Fibroblast of the aortic adventitia (primary cell): Measurements from ENCODE around the gene KCNH3. TPM values are rescaled to one million over a fixed set of nuclear protein-coding genes. Genes with fewer than 3 reads are reported as not detected.

Experiments
- DNase-seq: peaks from one replicate; pipeline ENCODE4 v3.0.0-alpha.2; 2010; ENCODE audit warnings: low read depth
- H3K4me3 ChIP-seq: 2 replicates; pipeline ENCODE4 v1.5.1; 2011; ENCODE audit warnings: low read depth, mild to moderate bottlenecking, control low read depth, low read length, moderate library complexity
- total RNA-seq: library from RNA; depleted of rRNA; stranded (reverse); fragments of >200 nt; gene quantifications from 2 replicates; pipeline ENCODE4 v1.2.3, GENCODE V29; 2012; ENCODE audit warnings: low replicate concordance
- TF ChIP-seq, protein P1 (sequence below): IDR thresholded peaks from 2 replicates; pipeline ENCODE4 v1.5.1; 2011; ENCODE audit warnings: mild to moderate bottlenecking, low read length, control low read depth, inconsistent platforms; ENCODE audit not compliant: insufficient read depth

The KCNH3 gene
- total RNA-seq, 1 donor = 0.18 TPM

DNA sequence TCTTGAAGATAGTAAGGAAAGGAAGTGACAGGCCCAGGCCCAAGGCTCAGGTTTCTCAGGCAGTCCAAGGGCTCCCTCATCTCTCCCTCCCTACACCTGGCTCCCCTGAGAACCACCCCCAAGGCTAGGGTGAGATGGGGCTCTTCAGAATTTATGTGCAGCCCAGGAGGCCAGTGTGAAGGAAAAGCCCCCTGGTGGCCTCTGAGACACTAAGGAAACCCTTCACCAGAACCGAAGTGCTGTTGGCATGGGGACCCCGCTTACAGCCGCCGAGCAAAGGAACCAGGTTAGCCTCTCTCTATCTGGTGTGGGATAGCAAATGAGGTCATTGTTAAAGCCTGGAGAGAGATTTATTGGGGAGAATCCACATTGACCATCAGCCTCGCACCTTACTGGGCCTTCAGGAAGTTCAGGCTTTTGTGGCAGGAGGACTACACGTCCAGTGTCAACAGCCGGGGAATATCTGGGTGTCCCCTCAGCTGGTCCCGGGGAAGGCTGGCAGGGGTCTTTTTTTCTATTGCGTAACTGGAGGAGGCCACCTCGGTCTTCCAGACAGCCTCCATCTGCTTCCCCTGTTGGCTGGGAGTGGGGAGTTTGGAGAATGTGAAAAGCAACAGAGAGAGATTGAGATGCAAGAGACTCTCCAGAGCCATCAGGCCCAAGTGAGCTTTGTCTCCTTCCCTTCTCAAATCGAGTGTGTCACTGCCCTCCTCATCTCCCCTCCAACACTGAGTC lies 48.5 kb downstream of the KCNH3 start:
- H3K4me3 ChIP-seq = no peak overlapping the region
- TF ChIP-seq, protein P1, sequence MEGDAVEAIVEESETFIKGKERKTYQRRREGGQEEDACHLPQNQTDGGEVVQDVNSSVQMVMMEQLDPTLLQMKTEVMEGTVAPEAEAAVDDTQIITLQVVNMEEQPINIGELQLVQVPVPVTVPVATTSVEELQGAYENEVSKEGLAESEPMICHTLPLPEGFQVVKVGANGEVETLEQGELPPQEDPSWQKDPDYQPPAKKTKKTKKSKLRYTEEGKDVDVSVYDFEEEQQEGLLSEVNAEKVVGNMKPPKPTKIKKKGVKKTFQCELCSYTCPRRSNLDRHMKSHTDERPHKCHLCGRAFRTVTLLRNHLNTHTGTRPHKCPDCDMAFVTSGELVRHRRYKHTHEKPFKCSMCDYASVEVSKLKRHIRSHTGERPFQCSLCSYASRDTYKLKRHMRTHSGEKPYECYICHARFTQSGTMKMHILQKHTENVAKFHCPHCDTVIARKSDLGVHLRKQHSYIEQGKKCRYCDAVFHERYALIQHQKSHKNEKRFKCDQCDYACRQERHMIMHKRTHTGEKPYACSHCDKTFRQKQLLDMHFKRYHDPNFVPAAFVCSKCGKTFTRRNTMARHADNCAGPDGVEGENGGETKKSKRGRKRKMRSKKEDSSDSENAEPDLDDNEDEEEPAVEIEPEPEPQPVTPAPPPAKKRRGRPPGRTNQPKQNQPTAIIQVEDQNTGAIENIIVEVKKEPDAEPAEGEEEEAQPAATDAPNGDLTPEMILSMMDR = no peak
- no peak for DNase-seq

DNA sequence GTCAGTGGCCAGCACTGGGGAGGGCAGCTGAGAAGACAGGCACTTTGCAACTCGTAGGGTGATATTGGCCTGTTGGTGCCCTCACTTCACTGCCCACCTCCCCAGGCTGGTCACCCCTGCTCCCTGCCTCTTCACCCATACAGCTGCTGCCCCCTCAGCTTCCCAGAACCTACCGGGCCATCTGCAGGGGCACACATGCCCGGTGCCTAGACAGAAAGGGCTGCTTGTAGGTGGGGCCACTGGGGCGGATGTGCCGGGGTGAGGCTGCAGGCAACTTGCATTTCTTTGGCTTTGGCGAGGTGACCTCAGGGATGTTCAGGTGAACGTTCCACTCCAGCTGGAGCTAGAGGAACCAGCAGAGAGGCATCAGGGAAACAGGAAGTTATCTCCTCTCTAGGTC lies 49.5 kb downstream of the KCNH3 start:
- TF ChIP-seq, protein P1 = no peak
- no peak overlapping the region for H3K4me3 ChIP-seq
- no peak for DNase-seq

DNA sequence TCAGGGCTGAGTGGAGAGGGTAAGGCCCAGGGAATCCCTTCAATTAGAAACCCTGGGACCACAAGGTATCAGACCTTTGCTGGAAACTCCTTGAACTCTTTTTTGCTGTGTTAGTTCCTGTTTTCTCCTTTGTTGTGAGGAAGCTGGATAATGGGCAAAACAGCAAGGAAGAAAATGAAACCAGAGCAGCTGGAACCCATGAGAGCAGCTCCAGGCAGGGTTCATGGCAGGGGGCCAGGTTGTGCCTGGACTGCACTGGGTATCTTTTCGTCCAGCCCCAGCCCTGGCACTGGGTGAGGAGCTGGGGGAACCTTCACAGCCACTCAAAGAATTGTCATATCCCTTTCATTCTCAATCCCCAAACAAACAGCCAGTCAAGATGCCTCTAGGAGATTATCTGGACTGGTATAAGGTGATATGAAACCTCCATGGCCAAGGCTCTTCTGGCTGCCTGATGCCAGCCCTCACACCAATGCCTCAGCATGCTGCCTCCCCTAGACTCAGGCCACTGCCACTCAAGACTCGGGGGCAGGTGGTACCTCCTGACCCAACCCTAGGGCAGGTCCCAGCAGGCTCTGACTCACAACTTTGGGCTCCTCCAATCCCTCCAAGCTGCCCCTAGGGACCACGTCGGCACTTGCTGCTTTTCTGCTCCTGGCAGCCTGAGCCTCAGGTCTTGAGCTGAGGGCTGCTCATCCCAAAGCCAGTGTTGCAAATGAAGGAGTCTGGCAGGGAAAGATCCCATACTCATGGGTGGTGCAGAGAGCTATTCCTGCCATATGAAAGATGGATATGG lies 50.1 kb downstream of the KCNH3 start:
- no peak for DNase-seq
- no peak overlapping the region for H3K4me3 ChIP-seq
- TF ChIP-seq, protein P1 = no peak

DNA sequence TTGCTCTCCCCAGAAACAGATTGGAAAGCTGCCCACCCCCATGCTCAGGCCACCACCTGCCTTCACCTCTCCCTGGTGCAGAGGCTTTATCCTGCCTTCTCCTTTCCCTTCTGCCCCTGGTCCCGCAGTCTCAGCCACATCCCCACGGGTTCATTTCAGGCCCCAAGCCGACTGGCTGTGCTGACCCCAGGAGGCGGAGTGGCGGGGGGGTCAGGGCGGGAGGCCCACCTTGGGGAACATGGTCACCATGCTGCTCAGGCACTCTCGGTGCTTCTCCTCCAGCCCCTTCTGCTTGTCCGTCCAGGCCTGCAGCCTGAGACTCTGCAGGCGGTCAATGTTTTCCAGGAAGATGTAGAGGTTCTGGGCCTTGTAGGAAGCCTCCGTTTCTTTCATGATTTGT lies 59.7 kb downstream of the KCNH3 start:
- no peak overlapping the region for H3K4me3 ChIP-seq
- TF ChIP-seq, protein P1 = no peak
- DNase-seq = no peak

DNA sequence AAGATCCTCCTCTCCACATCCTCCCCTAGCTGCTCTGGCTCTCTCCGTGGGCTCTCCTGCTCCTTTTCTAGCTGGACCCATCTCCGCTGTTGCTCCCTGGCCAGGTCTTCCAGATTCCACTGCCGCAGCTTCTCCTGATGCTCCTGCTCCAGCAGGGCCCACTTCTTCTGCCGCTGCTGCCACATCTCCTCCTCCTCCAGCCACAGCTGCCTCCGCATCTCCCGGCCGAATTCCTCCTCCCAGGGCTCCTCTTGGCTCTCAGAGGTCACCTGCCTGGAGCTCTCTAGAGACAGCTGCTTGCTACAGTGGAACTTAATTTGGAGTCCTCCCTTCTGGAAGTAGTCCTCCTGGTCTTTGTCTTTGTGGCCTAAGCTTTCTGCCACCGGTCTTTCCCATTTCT lies 61.1 kb downstream of the KCNH3 start:
- no peak for DNase-seq
- TF ChIP-seq, protein P1 = no peak
- no peak overlapping the region for H3K4me3 ChIP-seq

DNA sequence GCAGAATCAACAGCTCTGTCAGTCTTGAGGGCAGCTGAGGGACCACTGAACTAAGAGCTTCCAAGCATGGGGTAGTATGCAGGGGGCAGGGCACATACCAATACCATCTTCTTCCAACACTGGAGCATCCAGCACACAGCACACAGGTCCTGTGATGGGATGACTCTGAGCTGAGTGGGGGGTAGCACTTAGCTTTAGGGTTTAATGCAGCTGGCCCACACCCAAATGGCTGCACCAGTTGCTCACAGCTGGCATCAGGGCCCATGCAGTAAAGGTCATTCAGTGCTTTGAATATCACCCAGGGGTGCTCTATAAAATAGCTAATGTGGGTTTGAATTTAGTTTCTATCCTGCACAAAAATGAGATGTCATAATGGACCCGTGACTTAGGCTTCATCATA lies 64.9 kb downstream of the KCNH3 start:
- no peak overlapping the region for H3K4me3 ChIP-seq
- no peak for DNase-seq
- TF ChIP-seq, protein P1 = no peak
